ENCODE measurements around the gene PLSCR5.

The PLSCR5 gene

GRCh38 chr3:146546366-146546965 is 58.7 kb downstream of the PLSCR5 start:
- Histone ChIP-seq H2AFZ (ENCODE audit: low read depth) (no peak overlapping the region; the same call in 1 of the 2 replicates), H3K4me1 (ENCODE audit: low read depth, poor library complexity, severe bottlenecking) (peaks cover 84% of the 10 kb centered on the region), H3K4me2 (peak overlapping the region; percentile 70), H3K4me3 (IDR thresholded peaks at IDR 0.05; ENCODE audit: insufficient read depth, low read depth, low read length) (no peak overlapping the region), H3K27ac (peak overlapping the region; percentile 56), H3K27me3 (ENCODE audit: insufficient read depth, low read depth) (no peaks in the 10 kb centered on the region), H3K79me2 (ENCODE audit: insufficient read depth, low read depth) (peaks cover 31% of the 10 kb centered on the region), H3K9ac (no peak overlapping the region), H4K20me1 (ENCODE audit: insufficient read depth) (no peaks in the 10 kb centered on the region), H3K36me3 (ENCODE audit: insufficient read depth) (no peaks in the 10 kb centered on the region)
- no peak for TF ChIP-seq CTCF (conservative IDR thresholded peaks at IDR 0.05; ENCODE audit: low read depth, low read length)

- Histone ChIP-seq H3K4me3 (IDR thresholded peaks at IDR 0.05; ENCODE audit: insufficient read depth, low read depth, low read length) (no peak overlapping the region), H3K79me2 (ENCODE audit: insufficient read depth, low read depth) (peaks cover 46% of the 10 kb centered on the region), H4K20me1 (ENCODE audit: insufficient read depth) (no peaks in the 10 kb centered on the region), H3K36me3 (ENCODE audit: insufficient read depth) (no peaks in the 10 kb centered on the region), H3K4me1 (ENCODE audit: low read depth, poor library complexity, severe bottlenecking) (peaks cover 84% of the 10 kb centered on the region), H2AFZ (ENCODE audit: low read depth) (peak overlapping the region; percentile 77), H3K27ac (peak overlapping the region; percentile 77), H3K27me3 (ENCODE audit: insufficient read depth, low read depth) (no peaks in the 10 kb centered on the region), H3K4me2 (peak overlapping the region; percentile 97), H3K9ac (peak overlapping the region; percentile 85)
- no peak for TF ChIP-seq CTCF (conservative IDR thresholded peaks at IDR 0.05; ENCODE audit: low read depth, low read length)
Observed at GRCh38 chr3:146544929-146545528, 60.1 kb downstream of the PLSCR5 start.

- Histone ChIP-seq H2AFZ (ENCODE audit: low read depth) (peak within 1 kb of the TSS; percentile 77), H3K4me1 (ENCODE audit: low read depth, poor library complexity, severe bottlenecking) (peaks cover 84% of the 10 kb centered on the region), H4K20me1 (ENCODE audit: insufficient read depth) (no peaks in the 10 kb centered on the region), H3K4me2 (peak within 1 kb of the TSS; percentile 97), H3K4me3 (IDR thresholded peaks at IDR 0.05; ENCODE audit: insufficient read depth, low read depth, low read length) (peak within 1 kb of the TSS; percentile 69), H3K27me3 (ENCODE audit: insufficient read depth, low read depth) (no peaks in the 10 kb centered on the region), H3K9ac (peak within 1 kb of the TSS; percentile 85), H3K36me3 (ENCODE audit: insufficient read depth) (no peaks in the 10 kb centered on the region), H3K27ac (peak within 1 kb of the TSS; percentile 77), H3K79me2 (ENCODE audit: insufficient read depth, low read depth) (peaks cover 53% of the 10 kb centered on the region)
- no peak for TF ChIP-seq CTCF (conservative IDR thresholded peaks at IDR 0.05; ENCODE audit: low read depth, low read length)
Observed at GRCh38 chr3:146544002-146544928, 60.9 kb downstream of the PLSCR5 start, which contains the start of gene PLSCR1. PLSCR1 (minus strand) TSS chr3:146544607; CDS start chr3:146536552, 8,055 bp downstream.

- H3K36me3 ChIP-seq (ENCODE audit: insufficient read depth): no peaks in the 10 kb centered on the region
- peak overlapping the region; percentile 69 for H3K4me3 ChIP-seq (IDR thresholded peaks at IDR 0.05; ENCODE audit: insufficient read depth, low read depth, low read length)
- TF ChIP-seq CTCF (conservative IDR thresholded peaks at IDR 0.05; ENCODE audit: low read depth, low read length): no peak
- H4K20me1 ChIP-seq (ENCODE audit: insufficient read depth): no peaks in the 10 kb centered on the region
- peak overlapping the region; percentile 77 for H3K27ac ChIP-seq
- H3K27me3 ChIP-seq (ENCODE audit: insufficient read depth, low read depth): no peaks in the 10 kb centered on the region
- peaks cover 84% of the 10 kb centered on the region for H3K4me1 ChIP-seq (ENCODE audit: low read depth, poor library complexity, severe bottlenecking)
- peak overlapping the region; percentile 97 for H3K4me2 ChIP-seq
- peaks cover 59% of the 10 kb centered on the region for H3K79me2 ChIP-seq (ENCODE audit: insufficient read depth, low read depth)
- H2AFZ ChIP-seq (ENCODE audit: low read depth): peak overlapping the region; percentile 77; the same call in 1 of the 2 replicates
- peak overlapping the region; percentile 85 for H3K9ac ChIP-seq
Observed at GRCh38 chr3:146543461-146544001, 61.6 kb downstream of the PLSCR5 start.
